ENCODE measurements around the gene KIAA0753.
"Not testable (repeated sequence)": the region's sequence is repeated elsewhere in the genome, so short reads cannot be mapped to it uniquely, and the experiment has no call there.

The KIAA0753 gene

DNA sequence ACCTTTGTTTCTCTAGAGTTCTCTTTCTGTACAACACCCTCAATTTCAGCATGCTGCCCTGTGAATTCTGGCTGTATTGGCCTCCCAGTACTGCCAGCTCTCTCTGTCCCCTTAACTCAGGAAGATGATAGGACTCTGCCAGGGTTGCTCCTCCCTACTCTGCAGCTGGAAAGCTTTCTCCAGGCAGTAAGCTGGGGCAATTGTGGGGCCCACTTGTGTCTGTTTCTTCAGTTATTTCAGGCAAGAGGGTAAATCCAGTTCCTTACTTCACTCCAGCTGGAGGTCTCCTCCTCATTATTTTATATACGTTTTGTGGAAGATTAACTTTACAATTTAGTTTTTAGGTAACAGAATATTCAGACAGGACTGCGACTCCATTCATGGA is 20.9 kb upstream of the KIAA0753 start:
- TF ChIP-seq, protein P1, sequence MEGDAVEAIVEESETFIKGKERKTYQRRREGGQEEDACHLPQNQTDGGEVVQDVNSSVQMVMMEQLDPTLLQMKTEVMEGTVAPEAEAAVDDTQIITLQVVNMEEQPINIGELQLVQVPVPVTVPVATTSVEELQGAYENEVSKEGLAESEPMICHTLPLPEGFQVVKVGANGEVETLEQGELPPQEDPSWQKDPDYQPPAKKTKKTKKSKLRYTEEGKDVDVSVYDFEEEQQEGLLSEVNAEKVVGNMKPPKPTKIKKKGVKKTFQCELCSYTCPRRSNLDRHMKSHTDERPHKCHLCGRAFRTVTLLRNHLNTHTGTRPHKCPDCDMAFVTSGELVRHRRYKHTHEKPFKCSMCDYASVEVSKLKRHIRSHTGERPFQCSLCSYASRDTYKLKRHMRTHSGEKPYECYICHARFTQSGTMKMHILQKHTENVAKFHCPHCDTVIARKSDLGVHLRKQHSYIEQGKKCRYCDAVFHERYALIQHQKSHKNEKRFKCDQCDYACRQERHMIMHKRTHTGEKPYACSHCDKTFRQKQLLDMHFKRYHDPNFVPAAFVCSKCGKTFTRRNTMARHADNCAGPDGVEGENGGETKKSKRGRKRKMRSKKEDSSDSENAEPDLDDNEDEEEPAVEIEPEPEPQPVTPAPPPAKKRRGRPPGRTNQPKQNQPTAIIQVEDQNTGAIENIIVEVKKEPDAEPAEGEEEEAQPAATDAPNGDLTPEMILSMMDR (IDR thresholded peaks at IDR 0.05; ENCODE audit: low read depth, low read length) = no peak

DNA sequence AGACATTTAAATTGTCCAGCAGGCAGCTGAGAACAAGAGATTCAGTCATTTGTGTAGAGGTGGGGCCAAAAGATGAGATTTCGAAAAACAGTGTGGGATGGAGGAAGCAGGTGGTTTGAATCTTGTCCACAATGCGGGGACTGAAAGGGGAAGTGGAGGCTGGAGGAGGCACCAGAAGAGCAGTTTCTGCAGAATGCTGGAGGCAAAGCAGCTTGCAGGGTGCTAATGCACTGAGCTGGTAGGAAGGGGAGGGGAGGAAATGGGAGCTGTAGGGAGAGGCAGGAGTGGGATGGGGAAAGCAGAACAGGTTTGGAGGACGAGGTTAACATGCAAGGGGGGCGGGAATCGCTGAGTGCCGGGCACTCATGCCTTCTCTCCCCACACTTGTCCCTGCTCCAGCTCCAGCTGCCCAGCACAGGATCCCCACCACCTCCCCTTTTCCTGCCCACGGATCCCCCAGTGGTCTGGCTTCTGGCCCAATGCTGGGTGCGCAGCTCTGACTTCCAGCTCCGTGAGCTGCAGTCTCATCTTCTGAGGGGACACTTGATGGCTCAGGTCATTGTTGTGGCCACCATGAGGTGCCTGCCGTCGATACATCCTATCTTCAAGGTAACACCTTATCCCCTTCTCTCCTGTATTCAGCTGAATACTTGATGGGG is 20.4 kb upstream of the KIAA0753 start:
- no peak for DNase-seq (ENCODE audit: extremely low read depth, low read depth)
- TF ChIP-seq, protein P1 (IDR thresholded peaks at IDR 0.05; ENCODE audit: low read depth, low read length) = no peak

More for the DNA sequence above, 20.9 kb upstream of the KIAA0753 start:
- no peak for DNase-seq (ENCODE audit: extremely low read depth, low read depth)

DNA sequence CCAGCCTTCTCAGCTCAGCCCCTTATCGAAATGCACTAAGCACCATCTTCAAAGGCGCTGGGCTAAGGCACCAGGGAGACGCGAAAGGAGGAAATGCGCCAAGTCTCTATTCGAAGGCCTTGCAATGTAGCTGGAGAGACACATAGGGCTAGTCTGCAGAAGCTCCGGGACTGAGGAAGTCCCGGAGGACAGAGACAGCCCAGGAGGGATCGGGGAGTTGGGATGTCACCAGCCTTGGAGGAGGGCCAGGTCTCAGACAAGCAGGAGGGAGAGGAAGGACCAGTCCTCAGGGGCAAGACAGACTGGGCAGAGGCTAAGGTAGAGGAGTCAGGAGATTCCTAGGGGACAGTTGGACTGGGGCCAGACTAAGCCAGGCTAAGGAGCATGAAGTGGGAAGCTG is 19.6 kb upstream of the KIAA0753 start:
- TF ChIP-seq, protein P1 (IDR thresholded peaks at IDR 0.05; ENCODE audit: low read depth, low read length) = no peak
- no peak for DNase-seq (ENCODE audit: extremely low read depth, low read depth)

DNA sequence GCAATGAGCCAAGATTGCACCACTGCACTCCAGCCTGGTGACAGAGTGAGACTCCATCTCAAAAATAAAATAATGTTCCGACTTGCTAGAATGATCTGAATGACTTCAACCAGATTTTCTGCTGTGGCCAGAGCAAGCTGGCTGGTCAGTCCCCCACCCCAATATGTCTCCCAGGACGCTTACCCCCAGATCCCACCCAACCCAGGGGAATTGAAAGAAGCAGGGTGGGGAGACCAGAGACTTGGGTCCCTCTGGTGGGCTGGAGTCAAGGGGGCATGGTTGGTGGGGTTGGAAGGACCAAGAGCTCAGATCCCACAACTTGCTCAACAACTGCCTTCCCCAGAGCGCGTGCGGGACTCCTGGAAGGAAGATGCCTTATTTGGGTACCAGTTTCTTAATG is 17.9 kb upstream of the KIAA0753 start:
- DNase-seq (ENCODE audit: extremely low read depth, low read depth) = not testable (repeated sequence)

DNA sequence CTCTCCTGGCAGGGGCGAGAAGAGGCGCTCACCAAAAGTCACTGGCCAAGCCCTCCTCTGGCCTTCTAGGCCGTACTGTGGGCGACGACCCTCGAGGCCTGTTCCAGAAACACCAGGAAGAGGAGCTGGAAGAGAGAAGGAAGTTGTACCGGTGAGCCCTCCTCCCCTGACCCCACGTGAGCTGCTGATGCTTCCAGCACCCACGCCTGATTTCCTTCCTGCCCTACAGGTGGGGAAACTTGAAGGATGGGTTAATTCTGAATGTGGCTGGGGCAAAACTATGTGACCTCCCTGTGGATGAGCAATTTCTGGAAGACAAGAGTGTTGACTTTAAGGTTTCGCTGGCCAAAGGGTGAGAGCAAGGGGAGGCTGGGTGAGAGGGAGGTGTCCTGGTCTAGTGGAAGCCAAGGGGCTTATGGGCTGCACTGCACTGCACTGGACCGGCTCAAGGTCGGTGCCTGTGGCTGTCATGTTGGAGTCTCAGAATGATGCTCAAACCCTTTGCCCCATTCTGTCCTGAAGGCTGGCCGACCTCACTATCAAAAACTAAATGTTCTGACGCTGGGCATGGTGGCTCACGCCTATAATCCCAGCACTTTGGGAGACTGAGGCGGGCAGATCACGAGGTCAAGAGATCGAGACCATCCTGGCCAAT is 17.2 kb upstream of the KIAA0753 start:
- no peak for DNase-seq (ENCODE audit: extremely low read depth, low read depth)
- TF ChIP-seq, protein P1 (IDR thresholded peaks at IDR 0.05; ENCODE audit: low read depth, low read length) = no peak

DNA sequence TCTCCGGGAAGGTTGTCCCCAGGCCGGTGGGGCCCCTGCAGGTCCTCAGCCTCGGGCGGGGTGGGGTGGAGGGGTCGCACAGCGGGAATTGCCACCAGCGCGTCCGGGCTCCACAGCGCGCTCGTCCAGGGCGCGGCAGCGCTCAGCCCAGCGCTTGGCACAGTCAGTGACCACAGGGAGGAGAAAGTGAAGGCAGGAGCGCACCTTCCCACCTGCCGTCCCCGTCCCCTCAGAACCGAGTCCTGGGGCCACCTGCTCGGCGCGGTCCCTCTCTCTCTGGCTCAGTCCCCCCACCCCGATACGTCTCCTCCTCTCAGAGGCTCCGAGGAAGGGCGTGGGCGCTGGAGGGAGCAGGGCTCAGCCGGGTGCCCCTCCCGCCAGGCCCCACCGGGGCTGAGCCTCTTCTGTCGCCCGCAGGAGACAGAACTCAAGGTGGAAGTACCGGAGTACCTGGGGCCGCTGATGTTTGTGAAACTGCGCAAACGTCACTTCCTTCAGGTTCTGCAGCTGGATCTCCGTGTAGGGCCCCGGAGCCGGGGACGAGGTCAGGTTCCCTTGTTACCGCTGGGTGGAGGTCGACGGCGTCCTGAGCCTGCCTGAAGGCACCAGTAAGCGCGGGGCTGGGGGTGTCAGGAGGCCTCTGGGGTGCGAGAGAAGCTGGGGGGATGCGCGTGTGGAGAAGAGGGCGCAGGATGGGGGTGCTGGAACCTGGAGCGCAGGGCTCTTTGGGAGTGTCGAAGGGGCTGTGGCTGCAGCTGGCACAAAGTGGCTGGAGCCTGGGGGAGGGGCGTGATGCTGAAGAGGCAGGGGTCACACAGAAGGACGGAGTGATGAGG is 16.5 kb upstream of the KIAA0753 start:
- DNase-seq (ENCODE audit: extremely low read depth, low read depth) = not testable (repeated sequence)

DNA sequence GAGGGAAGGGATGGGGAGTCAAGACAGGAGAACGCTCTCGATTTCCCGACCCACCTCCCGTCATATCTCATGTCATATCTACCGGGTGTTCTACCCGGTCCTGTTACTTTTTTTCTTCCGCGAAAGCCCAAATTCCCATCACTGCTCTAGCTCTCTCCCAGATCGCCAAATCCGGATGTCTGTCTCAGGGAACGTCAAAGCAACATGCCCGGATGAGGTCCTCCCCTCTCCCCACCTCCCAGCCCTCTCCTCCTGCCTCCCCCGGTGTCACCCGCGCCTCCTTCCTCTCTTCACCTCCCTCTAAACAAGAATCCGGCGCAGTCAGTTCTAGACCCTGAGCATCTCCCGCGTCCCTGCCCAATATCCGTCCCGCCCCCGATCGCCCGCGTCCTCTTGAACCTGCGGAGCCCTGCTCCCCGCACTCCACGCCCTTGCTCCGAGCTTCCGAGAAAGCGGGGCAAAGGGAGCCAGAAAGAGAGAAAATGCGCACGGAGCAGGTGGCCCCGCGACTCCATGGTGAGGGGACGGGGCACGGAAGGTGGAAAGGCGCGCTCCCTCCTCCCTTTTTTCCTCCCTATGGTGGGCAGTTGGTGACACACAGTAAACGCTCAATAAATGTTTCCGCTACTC is 15.3 kb upstream of the KIAA0753 start:
- not testable (repeated sequence) for DNase-seq (ENCODE audit: extremely low read depth, low read depth)

DNA sequence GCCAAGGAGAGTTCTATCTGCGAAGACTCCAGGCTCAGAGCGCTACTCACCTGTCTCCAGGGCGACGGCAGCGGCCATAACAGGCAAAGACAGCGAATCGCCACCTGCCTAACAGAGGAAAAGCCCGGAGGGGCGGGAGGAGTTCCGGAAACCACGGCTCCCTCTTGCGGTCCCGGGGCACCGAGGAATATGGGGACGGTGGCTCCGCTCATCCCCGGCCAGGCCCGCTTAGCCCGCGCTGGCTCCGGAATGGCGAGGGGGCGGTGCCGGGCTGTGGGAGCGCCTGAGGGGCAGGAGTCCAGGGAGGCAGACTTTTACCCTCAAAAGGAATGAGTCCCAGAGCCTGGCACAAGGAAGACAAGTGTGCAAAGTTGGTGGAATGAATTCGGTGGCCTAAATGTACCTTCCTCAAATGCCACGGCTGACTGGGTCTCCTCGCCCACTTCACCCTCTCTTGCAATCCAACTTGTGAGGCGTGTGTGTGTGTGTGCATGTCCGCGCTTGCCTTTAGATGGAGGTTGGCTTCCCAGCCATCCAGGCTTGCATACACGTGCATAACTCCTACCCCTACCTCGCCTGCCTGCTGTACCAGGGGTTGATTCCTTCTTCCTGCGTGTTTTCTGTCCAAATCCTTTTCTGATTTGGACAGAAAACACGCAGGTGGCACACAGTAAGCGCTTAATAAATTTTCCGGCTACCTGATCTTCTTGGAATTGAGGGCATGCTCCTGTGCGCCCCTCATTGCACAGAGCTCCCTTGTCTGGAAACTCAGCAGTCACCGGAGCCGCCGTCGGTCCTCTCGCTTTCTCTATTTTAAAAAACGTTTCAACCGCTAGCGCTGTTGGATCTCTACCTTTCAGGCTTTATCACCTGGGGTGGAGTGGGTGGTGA is 14.6 kb upstream of the KIAA0753 start:
- TF ChIP-seq, protein P1 (IDR thresholded peaks at IDR 0.05; ENCODE audit: low read depth, low read length) = peak; percentile 5; the same call in 1 of the 2 replicates
- DNase-seq (ENCODE audit: extremely low read depth, low read depth) = no peak
